ENCODE results near the gene ZNF580. TPM values are rescaled to one million over a fixed set of nuclear protein-coding genes. Genes with fewer than 3 reads are reported as not detected.

ZNF580 gene
- total and polyA plus RNA-seq, 10 of the 15 experiments (the other 5 are each of a cell fraction or from before 2014, with no cell fraction given): 2.3 to 31.8 (median 10.0) TPM

GRCh38 chr19:55641426-55642152 lies 787 bp downstream of the ZNF580 start (continued):
- TF ChIP-seq, protein P1, sequence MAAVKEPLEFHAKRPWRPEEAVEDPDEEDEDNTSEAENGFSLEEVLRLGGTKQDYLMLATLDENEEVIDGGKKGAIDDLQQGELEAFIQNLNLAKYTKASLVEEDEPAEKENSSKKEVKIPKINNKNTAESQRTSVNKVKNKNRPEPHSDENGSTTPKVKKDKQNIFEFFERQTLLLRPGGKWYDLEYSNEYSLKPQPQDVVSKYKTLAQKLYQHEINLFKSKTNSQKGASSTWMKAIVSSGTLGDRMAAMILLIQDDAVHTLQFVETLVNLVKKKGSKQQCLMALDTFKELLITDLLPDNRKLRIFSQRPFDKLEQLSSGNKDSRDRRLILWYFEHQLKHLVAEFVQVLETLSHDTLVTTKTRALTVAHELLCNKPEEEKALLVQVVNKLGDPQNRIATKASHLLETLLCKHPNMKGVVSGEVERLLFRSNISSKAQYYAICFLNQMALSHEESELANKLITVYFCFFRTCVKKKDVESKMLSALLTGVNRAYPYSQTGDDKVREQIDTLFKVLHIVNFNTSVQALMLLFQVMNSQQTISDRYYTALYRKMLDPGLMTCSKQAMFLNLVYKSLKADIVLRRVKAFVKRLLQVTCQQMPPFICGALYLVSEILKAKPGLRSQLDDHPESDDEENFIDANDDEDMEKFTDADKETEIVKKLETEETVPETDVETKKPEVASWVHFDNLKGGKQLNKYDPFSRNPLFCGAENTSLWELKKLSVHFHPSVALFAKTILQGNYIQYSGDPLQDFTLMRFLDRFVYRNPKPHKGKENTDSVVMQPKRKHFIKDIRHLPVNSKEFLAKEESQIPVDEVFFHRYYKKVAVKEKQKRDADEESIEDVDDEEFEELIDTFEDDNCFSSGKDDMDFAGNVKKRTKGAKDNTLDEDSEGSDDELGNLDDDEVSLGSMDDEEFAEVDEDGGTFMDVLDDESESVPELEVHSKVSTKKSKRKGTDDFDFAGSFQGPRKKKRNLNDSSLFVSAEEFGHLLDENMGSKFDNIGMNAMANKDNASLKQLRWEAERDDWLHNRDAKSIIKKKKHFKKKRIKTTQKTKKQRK (IDR thresholded peaks at IDR 0.05; ENCODE audit: low read depth, low read length): no peak
- TF ChIP-seq SMAD1 (IDR thresholded peaks at IDR 0.05; ENCODE audit: low read depth, partially characterized antibody) (no peak), PAX8 (IDR thresholded peaks at IDR 0.05) (no peak), PML (IDR thresholded peaks at IDR 0.05; ENCODE audit: low read length) (no peak), NFYA (IDR thresholded peaks at IDR 0.05; ENCODE audit: borderline replicate concordance, low read depth, low read length) (no peak), RFX5 (IDR thresholded peaks at IDR 0.05; ENCODE audit: low read depth, low read length) (no peak), HCFC1 (IDR thresholded peaks at IDR 0.05; ENCODE audit: low read length) (no peak), RAD51 (IDR thresholded peaks at IDR 0.05) (no peak), KDM1A (IDR thresholded peaks at IDR 0.05; ENCODE audit: borderline replicate concordance) (no peak)
- TF ChIP-seq, protein P2, sequence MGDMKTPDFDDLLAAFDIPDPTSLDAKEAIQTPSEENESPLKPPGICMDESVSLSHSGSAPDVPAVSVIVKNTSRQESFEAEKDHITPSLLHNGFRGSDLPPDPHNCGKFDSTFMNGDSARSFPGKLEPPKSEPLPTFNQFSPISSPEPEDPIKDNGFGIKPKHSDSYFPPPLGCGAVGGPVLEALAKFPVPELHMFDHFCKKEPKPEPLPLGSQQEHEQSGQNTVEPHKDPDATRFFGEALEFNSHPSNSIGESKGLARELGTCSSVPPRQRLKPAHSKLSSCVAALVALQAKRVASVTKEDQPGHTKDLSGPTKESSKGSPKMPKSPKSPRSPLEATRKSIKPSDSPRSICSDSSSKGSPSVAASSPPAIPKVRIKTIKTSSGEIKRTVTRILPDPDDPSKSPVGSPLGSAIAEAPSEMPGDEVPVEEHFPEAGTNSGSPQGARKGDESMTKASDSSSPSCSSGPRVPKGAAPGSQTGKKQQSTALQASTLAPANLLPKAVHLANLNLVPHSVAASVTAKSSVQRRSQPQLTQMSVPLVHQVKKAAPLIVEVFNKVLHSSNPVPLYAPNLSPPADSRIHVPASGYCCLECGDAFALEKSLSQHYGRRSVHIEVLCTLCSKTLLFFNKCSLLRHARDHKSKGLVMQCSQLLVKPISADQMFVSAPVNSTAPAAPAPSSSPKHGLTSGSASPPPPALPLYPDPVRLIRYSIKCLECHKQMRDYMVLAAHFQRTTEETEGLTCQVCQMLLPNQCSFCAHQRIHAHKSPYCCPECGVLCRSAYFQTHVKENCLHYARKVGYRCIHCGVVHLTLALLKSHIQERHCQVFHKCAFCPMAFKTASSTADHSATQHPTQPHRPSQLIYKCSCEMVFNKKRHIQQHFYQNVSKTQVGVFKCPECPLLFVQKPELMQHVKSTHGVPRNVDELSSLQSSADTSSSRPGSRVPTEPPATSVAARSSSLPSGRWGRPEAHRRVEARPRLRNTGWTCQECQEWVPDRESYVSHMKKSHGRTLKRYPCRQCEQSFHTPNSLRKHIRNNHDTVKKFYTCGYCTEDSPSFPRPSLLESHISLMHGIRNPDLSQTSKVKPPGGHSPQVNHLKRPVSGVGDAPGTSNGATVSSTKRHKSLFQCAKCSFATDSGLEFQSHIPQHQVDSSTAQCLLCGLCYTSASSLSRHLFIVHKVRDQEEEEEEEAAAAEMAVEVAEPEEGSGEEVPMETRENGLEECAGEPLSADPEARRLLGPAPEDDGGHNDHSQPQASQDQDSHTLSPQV (IDR thresholded peaks at IDR 0.05): no peak
- TF ChIP-seq, protein P3, sequence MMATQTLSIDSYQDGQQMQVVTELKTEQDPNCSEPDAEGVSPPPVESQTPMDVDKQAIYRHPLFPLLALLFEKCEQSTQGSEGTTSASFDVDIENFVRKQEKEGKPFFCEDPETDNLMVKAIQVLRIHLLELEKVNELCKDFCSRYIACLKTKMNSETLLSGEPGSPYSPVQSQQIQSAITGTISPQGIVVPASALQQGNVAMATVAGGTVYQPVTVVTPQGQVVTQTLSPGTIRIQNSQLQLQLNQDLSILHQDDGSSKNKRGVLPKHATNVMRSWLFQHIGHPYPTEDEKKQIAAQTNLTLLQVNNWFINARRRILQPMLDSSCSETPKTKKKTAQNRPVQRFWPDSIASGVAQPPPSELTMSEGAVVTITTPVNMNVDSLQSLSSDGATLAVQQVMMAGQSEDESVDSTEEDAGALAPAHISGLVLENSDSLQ (IDR thresholded peaks at IDR 0.05): no peak
- TF ChIP-seq, protein P4, sequence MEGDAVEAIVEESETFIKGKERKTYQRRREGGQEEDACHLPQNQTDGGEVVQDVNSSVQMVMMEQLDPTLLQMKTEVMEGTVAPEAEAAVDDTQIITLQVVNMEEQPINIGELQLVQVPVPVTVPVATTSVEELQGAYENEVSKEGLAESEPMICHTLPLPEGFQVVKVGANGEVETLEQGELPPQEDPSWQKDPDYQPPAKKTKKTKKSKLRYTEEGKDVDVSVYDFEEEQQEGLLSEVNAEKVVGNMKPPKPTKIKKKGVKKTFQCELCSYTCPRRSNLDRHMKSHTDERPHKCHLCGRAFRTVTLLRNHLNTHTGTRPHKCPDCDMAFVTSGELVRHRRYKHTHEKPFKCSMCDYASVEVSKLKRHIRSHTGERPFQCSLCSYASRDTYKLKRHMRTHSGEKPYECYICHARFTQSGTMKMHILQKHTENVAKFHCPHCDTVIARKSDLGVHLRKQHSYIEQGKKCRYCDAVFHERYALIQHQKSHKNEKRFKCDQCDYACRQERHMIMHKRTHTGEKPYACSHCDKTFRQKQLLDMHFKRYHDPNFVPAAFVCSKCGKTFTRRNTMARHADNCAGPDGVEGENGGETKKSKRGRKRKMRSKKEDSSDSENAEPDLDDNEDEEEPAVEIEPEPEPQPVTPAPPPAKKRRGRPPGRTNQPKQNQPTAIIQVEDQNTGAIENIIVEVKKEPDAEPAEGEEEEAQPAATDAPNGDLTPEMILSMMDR (IDR thresholded peaks at IDR 0.05 in 2 of 3, conservative IDR thresholded peaks at IDR 0.05 in 1 of 3; ENCODE audit: control insufficient read depth in 2 of 3, extremely low read depth in 1 of 3, insufficient read depth in 1 of 3, low read depth in 3 of 3, low read length in 3 of 3): no peak
